K562 (cell line): ENCODE measurements around the gene ZNF512B. TPM values are rescaled to one million over a fixed set of nuclear protein-coding genes. Genes with fewer than 3 reads are reported as not detected.

Experiments used
- ATAC-seq: fragments of 200-7000 bp; cut with Tn5 transposase; 3 replicates; pipeline ENCODE4 v1.9.1; 2020; ENCODE audit warnings: moderate library complexity
- BruUV-seq: library from RNA; stranded (reverse); fragments of 400-500 nt; replicated peaks from 2 replicates; lab custom pipeline; 2021; lab: Mats Ljungman, UMichigan
- CTCF ChIA-PET: fragments of 300-600 bp; formaldehyde crosslinking; extraction: SDS; loops from one replicate; lab custom pipeline; 2021; ENCODE audit warnings: low intra/inter-chr PET ratio; lab: Yijun Ruan, JAX
- POLR2A ChIA-PET: fragments of 300-600, 350-650 bp; sonication (Branson Sonifier 250); formaldehyde crosslinking; extraction: SDS; loops from one replicate; lab custom pipeline; 2021; ENCODE audit warnings: antibody characterized with exemption, inconsistent platforms; lab: Yijun Ruan, JAX
- DNase-seq, 4 experiments: peaks; one replicate each; pipeline versions ENCODE4 v3.0.0 to v3.0.0-alpha.2; 2011 to 2018; ENCODE audit warnings: low spot score in 3 of 4, mixed read lengths in 3 of 4; ENCODE audit errors: extremely low read depth in 1 of 4
- FAIRE-seq: peaks from 2 replicates; lab custom pipeline; 2011; peaks lifted over from hg19 to GRCh38; lab: Jason Lieb, UNC
- H2AFZ ChIP-seq: 2 replicates; pipeline ENCODE4 v1.6.0; 2011; ENCODE audit warnings: low read depth, low read length, control low read depth, inconsistent platforms
- H3K27ac ChIP-seq: fragments of 200-600 bp; 3 replicates; pipeline ENCODE4 v1.8.0; 2011; ENCODE audit warnings: low read depth, mild to moderate bottlenecking, control low read depth, inconsistent platforms, low read length, moderate library complexity, mixed read lengths; ENCODE audit errors: extremely low read depth
- H3K27me3 ChIP-seq, 2 experiments: fragments of 300-600 bp in 1 of 2; 2 replicates in 1 of 2; 3 replicates in 1 of 2; pipeline versions ENCODE4 v1.6.0 to v1.8.0; 2011; ENCODE audit warnings: inconsistent platforms in 2 of 2, low read length in 2 of 2, mild to moderate bottlenecking in 1 of 2, mixed read lengths in 1 of 2, moderate library complexity in 1 of 2; ENCODE audit not compliant: control insufficient read depth in 2 of 2, insufficient read depth in 2 of 2
- H3K36me3 ChIP-seq: fragments of 300-600 bp; 3 replicates; pipeline ENCODE4 v1.8.0; 2011; ENCODE audit warnings: mild to moderate bottlenecking, low read length, inconsistent platforms; ENCODE audit not compliant: control insufficient read depth, insufficient read depth
- H3K4me1 ChIP-seq, 2 experiments: fragments of 200-600 bp in 1 of 2; replicated peaks in 1 of 2; 2 replicates in 1 of 2; 3 replicates in 1 of 2; pipeline versions ENCODE4 v1.5.1 to v1.8.0; 2011; ENCODE audit warnings: inconsistent platforms in 2 of 2, low read length in 2 of 2, mild to moderate bottlenecking in 1 of 2, mixed read lengths in 1 of 2, moderate library complexity in 1 of 2; ENCODE audit not compliant: control insufficient read depth in 2 of 2, insufficient read depth in 2 of 2
- H3K4me2 ChIP-seq: 2 replicates; pipeline ENCODE4 v1.6.1; 2011; ENCODE audit warnings: low read length, control low read depth, inconsistent platforms, mixed read lengths; ENCODE audit not compliant: insufficient read depth
- H3K4me3 ChIP-seq: fragments of 200-600 bp; sonication (generic), shearing (Covaris generic); 2 replicates; pipeline ENCODE4 v1.5.1; 2016; ENCODE audit warnings: control low read depth, inconsistent platforms
- H3K79me2 ChIP-seq: fragments of 200-600 bp; 3 replicates; pipeline ENCODE4 v1.8.0; 2011; ENCODE audit warnings: low read length, inconsistent platforms; ENCODE audit not compliant: control insufficient read depth, insufficient read depth
- H3K9ac ChIP-seq, 2 experiments: 2 replicates each; pipeline versions ENCODE4 v1.6.0 to v1.6.1; 2011; ENCODE audit warnings: low read depth in 2 of 2, low read length in 2 of 2, control low read depth in 1 of 2, inconsistent platforms in 1 of 2, mild to moderate bottlenecking in 1 of 2, mixed read lengths in 1 of 2; ENCODE audit not compliant: insufficient read depth in 1 of 2
- H3K9me1 ChIP-seq: one replicate; pipeline ENCODE4 v1.6.0; 2011; ENCODE audit warnings: inconsistent platforms, mild to moderate bottlenecking, low read length, moderate library complexity; ENCODE audit not compliant: control insufficient read depth, insufficient read depth
- H3K9me3 ChIP-seq: replicated peaks from 2 replicates; pipeline ENCODE4 v1.5.1; 2011; ENCODE audit warnings: low read depth, low read length, inconsistent platforms; ENCODE audit not compliant: control insufficient read depth, insufficient read depth
- H4K20me1 ChIP-seq: replicated peaks from 2 replicates; pipeline ENCODE4 v1.6.1; 2011; ENCODE audit warnings: low read length, inconsistent platforms, mixed read lengths; ENCODE audit not compliant: control insufficient read depth, insufficient read depth
- FIP1L1 ChIP-seq: fragments of 200-400 bp; formaldehyde crosslinking; IDR thresholded peaks from 2 replicates; pipeline ENCODE4 v1.6.1; 2018; ENCODE audit warnings: mild to moderate bottlenecking, low read depth, low read length; ENCODE audit not compliant: poor library complexity, severe bottlenecking
- JUND ChIP-seq, 2 experiments: IDR thresholded peaks; 2 replicates in 1 of 2; 3 replicates in 1 of 2; pipeline ENCODE4 v1.6.1; 2011; ENCODE audit warnings: borderline replicate concordance in 2 of 2, low read depth in 2 of 2, low read length in 2 of 2, improper control_type of control experiment in 1 of 2, missing biosample characterization in 1 of 2, missing genetic modification characterization in 1 of 2, missing genetic modification reagents in 1 of 2
- KDM5B ChIP-seq: fragments of 200-600 bp; sonication (generic); IDR thresholded peaks from 2 replicates; pipeline ENCODE4 v1.6.1; 2012; ENCODE audit warnings: low read depth, mild to moderate bottlenecking, moderate library complexity, low read length, control low read depth, inconsistent platforms; ENCODE audit not compliant: insufficient replicate concordance
- POLR2A ChIP-seq: fragments of 450-650 bp; conservative IDR thresholded peaks from 2 replicates; pipeline ENCODE4 v1.6.1; 2016
- POLR2G ChIP-seq: fragments of 200-400 bp; formaldehyde crosslinking; IDR thresholded peaks from 2 replicates; pipeline ENCODE4 v1.6.1; 2017; ENCODE audit warnings: low read depth, mild to moderate bottlenecking, antibody characterized with exemption, low read length, moderate library complexity
- RBFOX2 ChIP-seq: fragments of 200-400 bp; formaldehyde crosslinking; IDR thresholded peaks from 2 replicates; pipeline ENCODE4 v1.6.1; 2017; ENCODE audit warnings: low read depth, mild to moderate bottlenecking, low read length, moderate library complexity
- RBM22 ChIP-seq: fragments of 200-400 bp; formaldehyde crosslinking; IDR thresholded peaks from 2 replicates; pipeline ENCODE4 v1.6.1; 2018; ENCODE audit warnings: low read length, low read depth; ENCODE audit not compliant: poor library complexity, severe bottlenecking
- SRF ChIP-seq, 2 experiments: fragments of 250-450, 450-650 bp in 1 of 2; sonication (Bioruptor Pico) in 1 of 2; sonication (generic) in 1 of 2; formaldehyde crosslinking; IDR thresholded peaks; 2 replicates each; pipeline versions ENCODE4 v1.5.0 to v1.5.1; 2020 to 2022; ENCODE audit warnings: mild to moderate bottlenecking in 1 of 2, missing genetic modification reagents in 1 of 2
- ZBTB33 ChIP-seq: sonication (generic); formaldehyde crosslinking; IDR thresholded peaks from 2 replicates; pipeline ENCODE4 v1.8.1; 2023; ENCODE audit warnings: mild to moderate bottlenecking, missing genetic modification reagents
- ZNF143 ChIP-seq: sonication (generic); formaldehyde crosslinking; IDR thresholded peaks from 2 replicates; pipeline ENCODE4 v1.9.0; 2022; ENCODE audit warnings: mild to moderate bottlenecking, missing genetic modification reagents
- ZNF174 ChIP-seq: fragments of 250-450 bp; sonication (Bioruptor Pico); IDR thresholded peaks from 2 replicates; pipeline ENCODE4 v1.4.0; 2020; ENCODE audit warnings: mild to moderate bottlenecking
- ZNF740 ChIP-seq, 3 experiments: fragments of 200-800 bp in 1 of 3; sonication (Bioruptor generic) in 1 of 3; sonication (generic) in 1 of 3; formaldehyde crosslinking in 1 of 3; IDR thresholded peaks; 2 replicates each; pipeline versions ENCODE4 v1.6.1 to v1.8.0; 2016 to 2022; ENCODE audit warnings: mild to moderate bottlenecking in 2 of 3, missing compliant biosample characterization in 2 of 3, missing genetic modification characterization in 2 of 3, missing genetic modification reagents in 1 of 3
- ZSCAN29 ChIP-seq: fragments of 450-650 bp; IDR thresholded peaks from 2 replicates; pipeline ENCODE4 v1.6.1; 2017
- WGBS: fragments of 100-300 bp; shearing (Covaris generic); methylation state at CpG from one replicate; pipeline ENCODE4 v1.1.6; 2016; ENCODE audit warnings: low coverage, mixed read lengths; ENCODE audit not compliant: insufficient coverage; ENCODE audit errors: missing lambda C conversion rate; 5-methylcytosine and 5-hydroxymethylcytosine counted together
- in situ Hi-C: fragments of 300-500 bp; cut with MboI; formaldehyde crosslinking; loops from 4 replicates; pipeline ENCODE4 v1.15.0; 2018; ENCODE audit warnings: inconsistent platforms, mixed read lengths
- intact Hi-C: fragments of 100-400 bp; cut with micrococcal nuclease; formaldehyde crosslinking; loops from 2 replicates; pipeline ENCODE4 v1.14.2; 2022
- polyA plus RNA-seq, 8 experiments: library from polyadenylated mRNA; depleted of rRNA in 4 of 8; stranded (reverse) in 5 of 8; unstranded in 3 of 8; fragments of >200 nt; fragmentation: Nextera tagmentation in 2 of 8; fragmentation: Illumina TruSeq in 1 of 8; extraction: Ambion mirVana in 2 of 8; extraction: Trizol in 1 of 8; gene quantifications; 2 replicates each; pipeline versions ENCODE4 v1.2.1 to v1.2.3, GENCODE V29; 2011 to 2014; ENCODE audit warnings: inconsistent platforms in 1 of 8, missing spikeins in 1 of 8
- total RNA-seq, 7 experiments: library from RNA; depleted of rRNA in 6 of 7; stranded (reverse); fragments of >200 nt in 6 of 7; fragmentation: Illumina TruSeq in 2 of 7; extraction: Trizol in 2 of 7; gene quantifications; 2 replicates each; pipeline versions ENCODE4 v1.2.1 to v1.2.3, GENCODE V29; 2011 to 2021; ENCODE audit warnings: low replicate concordance in 1 of 7

ZNF512B gene
- total and polyA plus RNA-seq, 9 of the 15 experiments (the other 6 are each of a cell fraction or from before 2014, with no cell fraction given), result 0.01 to 27.8 (median 8.2) TPM

- Histone ChIP-seq H2AFZ (no peak overlapping the region), H3K27me3 (no peaks in the 10 kb centered on the region), H3K36me3 (peaks cover 77% of the 10 kb centered on the region; the same call in 2 of the 3 replicates), H3K9me1 (peaks cover 5% of the 10 kb centered on the region), H4K20me1 (peaks cover 21% of the 10 kb centered on the region), H3K27ac (no peak overlapping the region; the same call in 2 of the 3 replicates), H3K4me1 (peaks cover 8 to 64% of the 10 kb centered on the region in 2 experiments; a peak in 3 of 5 replicates), H3K79me2 (peaks cover 14% of the 10 kb centered on the region), H3K4me2 (no peak overlapping the region), H3K9ac (peak overlapping the region in 1 of 2 experiments; percentile 86; a peak in 1 of 4 replicates), H3K4me3 (no peak overlapping the region), H3K9me3 (no peaks in the 10 kb centered on the region; the same call in 1 of the 2 replicates)
- no peak for FAIRE-seq
- no TSS peak for BruUV-seq
- ATAC-seq, result no peak
- ChIA-PET POLR2A (interaction anchor here (0.5 to 1.2 kb wide), 2 partner anchors 16 to 248 kb away, joined by 3 to 4 read pairs; partner anchors contain the start of gene UCKL1), CTCF (no interaction called here)
- in situ Hi-C loops (no loop called here), intact Hi-C loops (no loop called here)
- no peak for DNase-seq
- 97% methylated on average over 24 of the region's 58 CpGs for WGBS
- no peak for TF ChIP-seq ZNF143
- TF ChIP-seq ZNF174 (CRISPR knock-in tag), result no peak
- peak; percentile 20; the same call in 1 of the 2 replicates for TF ChIP-seq ZBTB33 (CRISPR knock-in tag)
- TF ChIP-seq RBM22, result peak; percentile 57
- TF ChIP-seq POLR2G, result peak; percentile 68
- TF ChIP-seq ZSCAN29, result no peak
- peak; percentile 3; the same call in 1 of the 2 replicates for TF ChIP-seq POLR2A
- TF ChIP-seq JUND (IDR thresholded peaks at IDR 0.05; ENCODE audit: borderline replicate concordance, low read depth, low read length), result no peak
- no peak for TF ChIP-seq JUND (tag; IDR thresholded peaks at IDR 0.05; ENCODE audit: borderline replicate concordance, low read depth, low read length)
- TF ChIP-seq SRF (CRISPR knock-in tag; IDR thresholded peaks at IDR 0.05), result no peak
- no peak for TF ChIP-seq KDM5B
- TF ChIP-seq RBFOX2, result 0 out of 2 replicates have a peak, but pooled peaks have one; percentile 10
- peak; percentile 38 for TF ChIP-seq FIP1L1
- TF ChIP-seq ZNF740 (CRISPR knock-in tag; IDR thresholded peaks at IDR 0.05), result no peak
- TF ChIP-seq ZNF740 (tag; IDR thresholded peaks at IDR 0.05), result no peak
These were observed 29.1 kb downstream of the ZNF512B start for GRCh38 chr20:63940472-63941266.
